ENCODE data around the gene UBE2E2.

- TF ChIP-seq ZNF8 (CRISPR knock-in tag; IDR thresholded peaks at IDR 0.05), result no peak
- TF ChIP-seq PATZ1 (CRISPR knock-in tag; IDR thresholded peaks at IDR 0.05; ENCODE audit: borderline replicate concordance), result no peak
- TF ChIP-seq CREB5 (CRISPR knock-in tag; IDR thresholded peaks at IDR 0.05; ENCODE audit: low read depth), result no peak
- no peak for TF ChIP-seq ESRRG (CRISPR knock-in tag; IDR thresholded peaks at IDR 0.05)
- no peak for TF ChIP-seq RARB (CRISPR knock-in tag; IDR thresholded peaks at IDR 0.05)
- TF ChIP-seq ZNF70 (CRISPR knock-in tag; IDR thresholded peaks at IDR 0.05), result no peak
These were observed 222.3 kb downstream of the UBE2E2 start for GRCh38 chr3:23425410-23425809.
